ENCODE measurements around the gene ACTR1A.

Gene ACTR1A

GRCh38 chr10:102517553-102517952, 15.0 kb upstream of the ACTR1A start:
- no peak for TF ChIP-seq CTCF (IDR thresholded peaks at IDR 0.05; ENCODE audit: insufficient read depth, low read depth, low read length, missing control alignments)
- no peak overlapping the region for H3K4me3 ChIP-seq (ENCODE audit: low read depth, low read length)
- DNase-seq (ENCODE audit: low read depth): no peak

- H3K4me3 ChIP-seq (ENCODE audit: low read depth, low read length): no peak overlapping the region
- no peak for DNase-seq (ENCODE audit: low read depth)
- no peak for TF ChIP-seq CTCF (IDR thresholded peaks at IDR 0.05; ENCODE audit: insufficient read depth, low read depth, low read length, missing control alignments)
These were observed 13.2 kb upstream of the ACTR1A start for GRCh38 chr10:102515724-102516123.

GRCh38 chr10:102514487-102515311, 12.2 kb upstream of the ACTR1A start:
- TF ChIP-seq CTCF (IDR thresholded peaks at IDR 0.05; ENCODE audit: insufficient read depth, low read depth, low read length, missing control alignments): no peak
- no peak overlapping the region for H3K4me3 ChIP-seq (ENCODE audit: low read depth, low read length)
- DNase-seq (ENCODE audit: low read depth): no peak

- TF ChIP-seq CTCF (IDR thresholded peaks at IDR 0.05; ENCODE audit: insufficient read depth, low read depth, low read length, missing control alignments): no peak
- no peak overlapping the region for H3K4me3 ChIP-seq (ENCODE audit: low read depth, low read length)
- DNase-seq (ENCODE audit: low read depth): peak; percentile 59
These were observed 9.2 kb upstream of the ACTR1A start for GRCh38 chr10:102511583-102512274.

GRCh38 chr10:102509387-102509786, 6.9 kb upstream of the ACTR1A start:
- no peak for DNase-seq (ENCODE audit: low read depth)
- TF ChIP-seq CTCF (IDR thresholded peaks at IDR 0.05; ENCODE audit: insufficient read depth, low read depth, low read length, missing control alignments): no peak
- H3K4me3 ChIP-seq (ENCODE audit: low read depth, low read length): no peak overlapping the region

- no peak for TF ChIP-seq CTCF (IDR thresholded peaks at IDR 0.05; ENCODE audit: insufficient read depth, low read depth, low read length, missing control alignments)
- H3K4me3 ChIP-seq (ENCODE audit: low read depth, low read length): no peak overlapping the region
- no peak for DNase-seq (ENCODE audit: low read depth)
These were observed 6.0 kb upstream of the ACTR1A start for GRCh38 chr10:102508506-102508905.

Measured in GM12865 (cell line).